HG02840 (cell line): ENCODE results near the gene UPK3B.
A peak's percentile ranks its signal among the peaks of the same experiment; 100 is the strongest.
"Not testable (repeated sequence)": the region's sequence is repeated elsewhere in the genome, so short reads cannot be mapped to it uniquely, and the experiment has no call there.

Source experiments
- ATAC-seq: cut with Tn5 transposase; IDR thresholded peaks from one replicate; pipeline ENCODE4 v1.9.1; 2021; ENCODE audit warnings: mild to moderate bottlenecking, moderate library complexity, moderate number of reproducible peaks; ENCODE audit not compliant: unreplicated experiment, low FRiP score

Gene UPK3B

GRCh38 chr7:76509931-76510877 is at the start of gene UPK3B:
Gene UPK3B (plus strand): TSS chr7:76510552. CDS start chr7:76510653, 101 bp downstream.
- ATAC-seq: no peak

- ATAC-seq: not testable (repeated sequence)
These were observed 49.6 kb upstream of the UPK3B start for GRCh38 chr7:76460767-76461166.

GRCh38 chr7:76461464-76462101 is 48.8 kb upstream of the UPK3B start, which contains the start of gene DTX2:
Gene DTX2 (plus strand): TSS chr7:76461709. CDS start chr7:76480510, 18,801 bp downstream.
- ATAC-seq: peak; percentile 97

- not testable (repeated sequence) for ATAC-seq
These were observed 48.0 kb upstream of the UPK3B start for GRCh38 chr7:76462271-76462882.

- not testable (repeated sequence) for ATAC-seq
These were observed 45.4 kb upstream of the UPK3B start for GRCh38 chr7:76464959-76465358.

- not testable (repeated sequence) for ATAC-seq
These were observed 44.4 kb upstream of the UPK3B start for GRCh38 chr7:76465950-76466349.

- not testable (repeated sequence) for ATAC-seq
These were observed 42.5 kb upstream of the UPK3B start for GRCh38 chr7:76467743-76468404.

GRCh38 chr7:76471556-76472221 is 38.7 kb upstream of the UPK3B start:
- not testable (repeated sequence) for ATAC-seq

GRCh38 chr7:76473097-76473496 is 37.3 kb upstream of the UPK3B start:
- ATAC-seq: not testable (repeated sequence)

GRCh38 chr7:76476280-76476679 is 34.1 kb upstream of the UPK3B start:
- not testable (repeated sequence) for ATAC-seq

- ATAC-seq: not testable (repeated sequence)
These were observed 33.4 kb upstream of the UPK3B start for GRCh38 chr7:76476742-76477474.

GRCh38 chr7:76479628-76480027 is 30.7 kb upstream of the UPK3B start:
- ATAC-seq: not testable (repeated sequence)

GRCh38 chr7:76480403-76481253 is 29.7 kb upstream of the UPK3B start:
- not testable (repeated sequence) for ATAC-seq

GRCh38 chr7:76482660-76483059 is 27.7 kb upstream of the UPK3B start:
- ATAC-seq: not testable (repeated sequence)

- not testable (repeated sequence) for ATAC-seq
These were observed 27.3 kb upstream of the UPK3B start for GRCh38 chr7:76483081-76483480.

GRCh38 chr7:76484456-76484855 is 25.9 kb upstream of the UPK3B start:
- not testable (repeated sequence) for ATAC-seq

GRCh38 chr7:76485822-76486610 is 24.3 kb upstream of the UPK3B start:
- ATAC-seq: not testable (repeated sequence)
